Lung (tissue), 12 donors: ENCODE data around the gene APOA1. TPM values are rescaled to one million over a fixed set of nuclear protein-coding genes. Genes with fewer than 3 reads are reported as not detected.

Experiments used
- ATAC-seq: fragments of 200-7000 bp; cut with Tn5 transposase; one replicate; pipeline ENCODE4 v1.9.1; 2020; ENCODE audit warnings: moderate number of reproducible peaks; ENCODE audit not compliant: insufficient read depth, low FRiP score
- DNase-seq, 3 donors: peaks; one replicate each; pipeline ENCODE4 v3.0.0-alpha.2; 2013 to 2017
- H3K27ac ChIP-seq, 2 donors: one replicate each; pipeline ENCODE4 v1.5.1; 2013; ENCODE audit warnings: mild to moderate bottlenecking in 2 of 2, moderate library complexity in 2 of 2, control low read depth in 1 of 2, inconsistent platforms in 1 of 2, low read depth in 1 of 2, low read length in 1 of 2
- H3K27me3 ChIP-seq, 3 donors: one replicate each; pipeline ENCODE4 v1.5.1; 2013; ENCODE audit warnings: low read length in 2 of 3; ENCODE audit not compliant: control insufficient read depth in 3 of 3, insufficient read depth in 3 of 3
- H3K36me3 ChIP-seq, 4 donors: one replicate each; pipeline ENCODE4 v1.5.1; 2013; ENCODE audit warnings: low read length in 4 of 4, mild to moderate bottlenecking in 1 of 4, moderate library complexity in 1 of 4; ENCODE audit not compliant: control insufficient read depth in 4 of 4, insufficient read depth in 4 of 4
- H3K4me1 ChIP-seq, 5 donors: one replicate each; pipeline ENCODE4 v1.5.1; 2013; ENCODE audit warnings: low read length in 5 of 5, mild to moderate bottlenecking in 2 of 5, moderate library complexity in 1 of 5; ENCODE audit not compliant: control insufficient read depth in 5 of 5, insufficient read depth in 5 of 5
- H3K4me3 ChIP-seq: one replicate; pipeline ENCODE4 v1.5.1; 2013; ENCODE audit warnings: mild to moderate bottlenecking, control low read depth, moderate library complexity
- H3K9ac ChIP-seq, 2 donors: one replicate each; pipeline ENCODE4 v1.5.1; 2013; ENCODE audit warnings: low read length in 2 of 2, control low read depth in 1 of 2; ENCODE audit not compliant: insufficient read depth in 1 of 2
- H3K9me3 ChIP-seq, 4 donors: one replicate each; pipeline ENCODE4 v1.5.1; 2013; ENCODE audit warnings: low read length in 3 of 4, mild to moderate bottlenecking in 1 of 4, moderate library complexity in 1 of 4; ENCODE audit not compliant: control insufficient read depth in 4 of 4, insufficient read depth in 3 of 4
- WGBS, 2 donors: extraction: QIAGEN DNeasy Blood & Tissue Kit; methylation state at CpG; one replicate each; pipeline ENCODE4 v1.1.7; 2013; 5-methylcytosine and 5-hydroxymethylcytosine counted together
- polyA plus RNA-seq, 2 donors: library from polyadenylated mRNA; stranded (reverse); fragments of 200-250 nt; gene quantifications; one replicate each; pipeline ENCODE4 v1.2.1, GENCODE V29; 2013
- total RNA-seq, 2 donors: library from RNA; depleted of rRNA in 1 of 2; stranded (reverse); fragments of >200 nt in 1 of 2; gene quantifications; one replicate each; pipeline ENCODE4 v1.2.1, GENCODE V29; 2014 to 2021
- TF ChIP-seq, protein P1 (sequence below): IDR thresholded peaks from 2 replicates; pipeline ENCODE4 v1.5.1; 2012; ENCODE audit warnings: mild to moderate bottlenecking; ENCODE audit errors: control extremely low read depth, extremely low read depth
- donor health status: control.
- donor health status: control.
- donor health status: Bipolar disorder and iron deficiency.
- donor health status: healthy.
- donor health status: DM: yes; HTN: yes; CAD: no.

APOA1 gene
- total and polyA plus RNA-seq, 4 donors, result 1.2 to 18.2 (median 3.1) TPM

GRCh38 chr11:116787436-116787785 is 50.0 kb downstream of the APOA1 start:
- 0 to 1% methylated on average over 15 of the region's 15 CpGs for WGBS, 2 donors
- no peaks in the 10 kb centered on the region for H3K9me3 ChIP-seq
- no peaks in the 10 kb centered on the region for H3K27me3 ChIP-seq
- TF ChIP-seq, protein P1, sequence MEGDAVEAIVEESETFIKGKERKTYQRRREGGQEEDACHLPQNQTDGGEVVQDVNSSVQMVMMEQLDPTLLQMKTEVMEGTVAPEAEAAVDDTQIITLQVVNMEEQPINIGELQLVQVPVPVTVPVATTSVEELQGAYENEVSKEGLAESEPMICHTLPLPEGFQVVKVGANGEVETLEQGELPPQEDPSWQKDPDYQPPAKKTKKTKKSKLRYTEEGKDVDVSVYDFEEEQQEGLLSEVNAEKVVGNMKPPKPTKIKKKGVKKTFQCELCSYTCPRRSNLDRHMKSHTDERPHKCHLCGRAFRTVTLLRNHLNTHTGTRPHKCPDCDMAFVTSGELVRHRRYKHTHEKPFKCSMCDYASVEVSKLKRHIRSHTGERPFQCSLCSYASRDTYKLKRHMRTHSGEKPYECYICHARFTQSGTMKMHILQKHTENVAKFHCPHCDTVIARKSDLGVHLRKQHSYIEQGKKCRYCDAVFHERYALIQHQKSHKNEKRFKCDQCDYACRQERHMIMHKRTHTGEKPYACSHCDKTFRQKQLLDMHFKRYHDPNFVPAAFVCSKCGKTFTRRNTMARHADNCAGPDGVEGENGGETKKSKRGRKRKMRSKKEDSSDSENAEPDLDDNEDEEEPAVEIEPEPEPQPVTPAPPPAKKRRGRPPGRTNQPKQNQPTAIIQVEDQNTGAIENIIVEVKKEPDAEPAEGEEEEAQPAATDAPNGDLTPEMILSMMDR, result no peak
- H3K36me3 ChIP-seq, result peaks cover 21 to 39% (median 31%) of the 10 kb centered on the region in 4 donors
- peak overlapping the region; percentile 68 to 82 for H3K27ac ChIP-seq
- peaks cover 5 to 28% (median 9%) of the 10 kb centered on the region in 5 donors for H3K4me1 ChIP-seq
- DNase-seq (peak in 1 of 3 donors; percentile 21), ATAC-seq (no peak)
- peak overlapping the region; percentile 82 for H3K4me3 ChIP-seq
- peak overlapping the region; percentile 7 to 76 for H3K9ac ChIP-seq

- DNase-seq (no peak), ATAC-seq (no peak)
- Histone ChIP-seq H3K4me1 (peaks cover 5 to 25% (median 9%) of the 10 kb centered on the region in 5 donors), H3K9me3 (no peaks in the 10 kb centered on the region), H3K27me3 (no peaks in the 10 kb centered on the region), H3K27ac (no peak overlapping the region), H3K9ac (peak overlapping the region; percentile 7 to 76), H3K4me3 (peak overlapping the region; percentile 82), H3K36me3 (peaks cover 24 to 41% (median 32%) of the 10 kb centered on the region in 4 donors)
- 65 to 72% methylated on average over 5 of the region's 5 CpGs for WGBS, 2 donors
- TF ChIP-seq, protein P1, result no peak
These were observed 50.5 kb downstream of the APOA1 start for GRCh38 chr11:116786966-116787365.

DNA sequence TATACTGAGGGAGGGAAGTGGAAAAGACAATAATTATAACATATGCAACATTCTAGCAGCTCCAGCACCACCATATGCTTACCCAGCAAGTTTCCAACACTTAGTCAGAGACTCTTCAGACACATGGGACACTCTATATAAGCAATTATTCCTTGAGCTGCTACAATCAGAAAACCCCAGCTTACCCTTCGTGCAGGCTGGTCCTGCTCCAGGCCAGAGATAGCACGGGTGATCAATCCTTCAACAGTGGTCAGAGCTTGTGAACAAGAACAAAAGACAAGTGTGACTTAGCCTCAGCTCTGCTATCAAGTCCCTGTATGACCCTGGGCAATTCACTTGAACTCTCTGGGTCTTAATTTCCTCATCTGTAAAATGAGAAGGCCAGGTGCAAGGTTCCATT is 51.1 kb downstream of the APOA1 start:
- H3K4me1 ChIP-seq, result peaks cover 3 to 19% (median 6%) of the 10 kb centered on the region in 5 donors
- no peak overlapping the region for H3K9ac ChIP-seq
- no peak overlapping the region for H3K4me3 ChIP-seq
- peaks cover 27 to 42% (median 33%) of the 10 kb centered on the region in 4 donors for H3K36me3 ChIP-seq
- 89 to 94% methylated on average over 2 of the region's 2 CpGs for WGBS, 2 donors
- ATAC-seq (no peak), DNase-seq (no peak)
- no peaks in the 10 kb centered on the region for H3K9me3 ChIP-seq
- no peaks in the 10 kb centered on the region for H3K27me3 ChIP-seq
- no peak overlapping the region for H3K27ac ChIP-seq
- TF ChIP-seq, protein P1, result no peak

Other genes starting within 250 kb of the APOA1 start
- 10 to 100 TPM; 12.8 to 14.9 TPM for gene BUD13, start 64.6 kb downstream of the APOA1 start, total RNA-seq
- gene BUD13, start 64.6 kb downstream of the APOA1 start, polyA plus RNA-seq, result 10 to 100 TPM; 10.0 to 13.9 TPM
- 10 to 100 TPM; 33.3 to 50.9 TPM for gene ZPR1, start 49.6 kb downstream of the APOA1 start, total RNA-seq
- 10 to 100 TPM; 19.4 to 35.8 TPM for gene ZPR1, start 49.6 kb downstream of the APOA1 start, polyA plus RNA-seq
- gene APOA5, start 45.7 kb downstream of the APOA1 start, total RNA-seq, result under 1 TPM in 1 of 2 donors, not detected in 1; 0.77 TPM
- under 1 TPM; 0.22 to 0.31 TPM for gene APOA5, start 45.7 kb downstream of the APOA1 start, polyA plus RNA-seq
- not detected for gene APOA4, start 14.3 kb downstream of the APOA1 start, total RNA-seq
- gene APOA4, start 14.3 kb downstream of the APOA1 start, polyA plus RNA-seq, result under 1 TPM in 1 of 2 donors, not detected in 1; 0.06 TPM
- 1 to 10 TPM in 1 of 2 donors, not detected in 1; 2.3 TPM for gene APOC3, start 7.7 kb downstream of the APOA1 start, total RNA-seq
- under 1 TPM in 1 of 2 donors, not detected in 1; 0.14 TPM for gene APOC3, start 7.7 kb downstream of the APOA1 start, polyA plus RNA-seq